GM18520 (cell line): ENCODE data around the gene DNAJB13.

ENCODE experiments used
- ATAC-seq: cut with Tn5 transposase; IDR thresholded peaks from one replicate; pipeline ENCODE4 v1.9.1; 2021; ENCODE audit not compliant: unreplicated experiment

The DNAJB13 gene

DNA sequence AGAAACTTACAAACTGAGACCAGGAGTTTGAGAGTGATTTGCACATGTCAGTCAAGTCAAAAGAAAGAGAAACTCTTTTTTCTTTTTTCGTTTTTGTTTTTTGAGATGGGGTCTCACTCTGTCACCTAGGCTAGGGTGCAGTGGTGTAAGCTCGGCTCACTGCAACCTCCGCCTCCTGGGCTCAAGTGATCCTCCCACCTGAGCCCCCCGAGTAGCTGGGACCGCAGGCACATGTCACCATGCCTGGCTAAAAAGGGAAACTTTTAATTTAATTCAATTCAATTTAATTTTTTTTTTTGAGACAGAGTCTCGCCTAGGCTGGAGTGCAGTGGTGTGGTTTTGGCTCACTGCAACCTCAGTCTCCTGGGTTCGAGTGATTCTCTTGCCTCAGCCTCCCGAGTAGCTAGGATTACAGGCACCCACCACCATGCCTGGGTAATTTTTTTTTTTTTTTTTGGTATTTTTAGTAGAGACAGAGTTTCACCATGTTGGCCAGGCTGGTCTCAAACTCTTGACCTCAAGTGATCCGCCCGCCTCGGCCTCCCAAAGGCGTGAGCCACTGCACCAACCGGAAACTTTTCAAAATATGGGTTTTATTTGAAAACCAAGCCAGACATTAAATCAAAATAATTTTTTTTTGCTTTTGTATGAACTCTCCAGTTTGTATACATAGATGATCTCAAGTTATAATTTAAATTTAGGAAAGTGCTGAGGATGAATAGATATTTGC lies 48.2 kb downstream of the DNAJB13 start:
- no peak for ATAC-seq

DNA sequence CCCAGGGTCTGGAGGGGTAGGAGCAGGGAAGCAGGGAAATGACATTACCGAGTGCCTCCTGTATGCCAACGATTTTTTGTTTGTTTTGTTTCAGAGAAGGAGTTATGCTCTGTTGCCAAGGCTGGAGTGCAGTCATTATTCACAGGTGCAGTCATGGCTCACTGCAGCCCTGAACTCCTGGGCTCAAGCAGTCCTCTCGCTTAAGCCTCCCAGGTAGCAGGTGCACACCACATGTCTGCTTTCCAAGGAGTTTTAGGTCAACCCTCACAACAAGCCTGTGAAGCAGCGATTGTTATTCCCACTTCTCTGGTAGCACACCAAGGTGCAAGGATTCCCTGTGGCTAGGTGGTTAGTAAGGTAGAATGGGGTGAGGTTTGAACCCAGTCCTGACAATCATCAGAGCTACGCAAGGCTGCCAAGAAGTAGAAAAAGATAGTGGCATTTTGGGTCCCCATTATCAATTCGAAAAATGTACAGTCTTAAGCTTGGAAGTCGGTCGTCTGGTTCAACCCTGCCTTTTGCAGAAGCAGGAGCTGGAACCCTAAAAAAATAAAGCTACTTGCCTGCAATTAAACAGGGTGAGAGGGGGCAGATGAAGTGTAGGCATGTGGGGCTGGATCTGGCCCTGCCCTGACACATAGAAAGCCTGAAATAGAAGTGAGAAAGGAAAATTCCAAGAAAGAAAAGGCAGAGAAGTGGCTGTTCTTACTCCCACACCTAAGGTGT lies 48.9 kb downstream of the DNAJB13 start:
- no peak for ATAC-seq

DNA sequence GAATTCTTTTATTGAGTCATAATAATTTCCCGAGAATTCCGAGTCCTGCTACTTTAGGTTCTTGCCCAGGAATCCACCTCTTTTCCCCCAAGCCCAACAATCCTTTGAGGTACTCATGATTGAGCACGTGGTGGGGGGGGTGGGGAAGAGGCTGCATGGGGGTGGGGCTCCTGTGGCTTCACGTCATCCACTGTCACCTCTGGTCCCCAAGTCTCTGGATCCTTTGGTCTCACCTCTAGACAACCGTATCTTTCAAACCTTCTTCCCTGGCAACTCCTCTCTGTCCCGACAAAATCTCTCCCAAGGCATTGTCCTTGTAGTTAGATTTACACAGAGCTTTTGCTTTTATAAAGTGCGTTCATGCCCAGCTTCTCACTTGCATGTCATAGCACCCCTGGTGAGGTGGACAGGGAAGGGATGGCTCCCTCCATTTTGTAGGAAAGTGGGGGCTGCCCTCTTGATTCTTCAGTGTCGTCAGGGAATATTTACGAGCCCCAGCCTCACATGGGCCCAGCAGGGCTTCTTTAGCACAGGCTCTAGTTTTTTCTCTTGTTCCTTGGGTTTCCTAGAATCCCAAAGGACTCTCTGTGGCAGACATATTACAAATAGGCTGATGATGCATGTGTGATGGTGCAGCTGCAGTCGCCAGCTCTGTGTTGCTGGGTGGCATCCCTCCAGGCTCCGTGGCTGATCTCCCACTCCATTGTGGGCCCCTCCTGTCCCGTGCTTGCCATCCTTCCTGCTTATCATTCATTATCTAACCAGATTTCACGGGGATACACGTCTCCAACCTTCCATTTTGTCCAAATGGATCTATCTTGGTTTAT lies 49.7 kb downstream of the DNAJB13 start:
- no peak for ATAC-seq

DNA sequence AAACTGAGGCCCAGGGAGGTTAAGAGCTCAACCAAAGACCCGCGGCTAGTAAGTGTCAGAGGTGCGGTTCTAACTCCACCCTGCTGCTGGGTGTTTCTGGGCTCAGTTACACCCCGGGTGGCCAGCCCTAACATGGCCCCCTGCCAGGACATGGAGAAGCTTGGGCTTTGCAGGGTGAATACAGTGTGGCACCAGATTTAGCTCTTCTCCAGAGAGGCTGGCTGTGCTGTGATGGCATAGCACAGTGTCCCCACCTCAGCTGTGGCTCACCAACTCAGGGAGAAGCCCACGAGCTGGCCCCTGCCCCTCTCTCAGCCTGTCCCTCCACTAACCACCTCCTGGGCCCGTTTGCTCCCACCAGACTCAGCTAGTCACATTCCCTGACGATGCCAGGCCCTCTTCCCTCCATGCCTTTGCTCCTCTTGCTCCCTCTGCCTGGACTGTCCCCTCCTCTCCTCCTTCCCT lies 51.0 kb downstream of the DNAJB13 start:
- ATAC-seq = no peak

DNA sequence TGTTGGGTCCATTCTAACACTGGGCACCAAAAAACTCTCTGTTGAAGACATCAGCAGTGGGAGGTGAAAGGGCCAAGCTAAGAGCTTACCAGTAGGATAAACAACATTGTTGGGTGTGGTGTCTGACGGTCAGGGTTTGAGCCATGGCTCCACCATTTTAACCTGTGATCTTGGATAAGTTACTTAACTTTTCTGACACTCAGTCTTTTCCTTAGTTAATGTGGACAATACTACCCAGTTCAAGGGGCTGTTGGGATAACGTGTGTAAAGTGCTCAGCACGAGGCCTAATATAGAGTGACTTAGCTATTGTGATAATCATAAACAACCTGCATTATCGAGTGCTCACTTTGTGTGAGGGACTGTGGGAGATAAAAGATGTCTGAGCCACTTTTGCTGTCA lies 52.0 kb downstream of the DNAJB13 start:
- no peak for ATAC-seq

DNA sequence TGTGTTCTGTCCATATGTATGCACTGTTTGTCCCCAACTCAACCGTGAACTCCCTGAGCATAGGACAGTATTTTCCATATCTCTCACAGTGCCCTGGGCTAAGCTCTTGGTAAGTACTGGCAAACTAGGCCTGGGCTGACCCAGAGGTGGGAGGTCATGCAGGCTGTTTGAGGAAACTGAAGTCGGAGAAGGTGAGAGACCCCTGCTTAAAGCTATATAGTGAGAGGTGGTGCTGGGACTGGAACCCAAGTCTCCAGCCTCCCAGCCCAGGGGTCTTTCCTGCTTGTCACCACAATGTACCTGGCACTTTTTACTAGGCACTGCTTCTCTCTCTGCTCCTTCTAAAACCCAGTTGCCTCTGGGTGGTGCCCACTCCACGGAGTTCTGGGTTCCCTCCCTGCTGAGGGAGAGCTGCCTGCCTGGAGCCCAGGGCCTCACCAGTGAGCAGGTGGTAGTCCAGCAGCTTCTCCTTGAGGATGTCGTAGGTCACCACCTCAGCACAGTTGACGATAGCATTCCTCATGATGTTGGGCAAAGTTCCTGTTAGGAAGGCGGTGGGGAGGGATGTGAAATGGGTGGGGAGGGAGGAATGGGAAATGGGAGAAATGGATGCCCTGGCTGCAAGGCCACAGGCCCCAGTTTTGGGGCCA lies 53.3 kb downstream of the DNAJB13 start:
- ATAC-seq = no peak

DNA sequence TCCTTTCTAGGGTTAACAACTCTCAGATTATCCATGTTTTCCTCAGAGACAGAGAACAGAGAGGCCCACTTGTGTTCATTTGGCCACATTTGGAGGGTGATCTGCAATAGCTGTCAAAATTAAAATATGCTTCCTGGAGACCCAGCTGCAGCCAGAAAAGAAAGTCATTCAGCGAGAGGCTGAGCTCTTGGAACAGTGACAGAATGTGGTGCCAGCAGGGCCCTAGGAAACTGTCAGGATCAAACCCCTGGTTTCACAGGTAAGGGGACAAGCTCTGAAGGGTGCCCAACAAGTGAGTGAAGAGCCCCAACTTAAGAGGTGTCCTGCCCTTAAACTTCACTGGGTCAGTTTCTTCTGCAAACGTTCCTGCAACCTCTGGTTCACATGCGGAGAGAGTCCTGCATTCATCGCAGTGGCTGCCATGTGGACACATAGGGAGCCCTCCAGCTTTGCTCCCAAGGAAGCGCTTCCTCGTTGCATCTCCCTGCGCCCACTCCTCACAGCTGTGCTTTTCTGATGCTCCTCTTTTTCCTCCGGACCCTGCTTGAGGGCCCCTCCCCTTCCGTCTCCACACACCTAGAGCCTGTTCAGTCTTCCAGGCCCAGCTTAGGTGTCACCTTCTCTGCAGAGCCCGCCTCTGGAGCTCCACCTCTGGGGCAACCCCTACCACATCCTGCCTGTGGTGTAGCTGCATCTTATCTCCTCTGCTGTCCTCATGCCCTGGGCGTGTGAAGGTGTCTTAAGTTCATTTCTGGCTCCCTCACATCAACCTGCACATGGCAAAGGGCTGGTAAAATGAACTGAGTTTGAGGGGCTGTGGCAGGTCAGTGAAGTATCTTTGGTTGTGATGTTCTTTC lies 54.2 kb downstream of the DNAJB13 start:
- ATAC-seq = peak; percentile 54

DNA sequence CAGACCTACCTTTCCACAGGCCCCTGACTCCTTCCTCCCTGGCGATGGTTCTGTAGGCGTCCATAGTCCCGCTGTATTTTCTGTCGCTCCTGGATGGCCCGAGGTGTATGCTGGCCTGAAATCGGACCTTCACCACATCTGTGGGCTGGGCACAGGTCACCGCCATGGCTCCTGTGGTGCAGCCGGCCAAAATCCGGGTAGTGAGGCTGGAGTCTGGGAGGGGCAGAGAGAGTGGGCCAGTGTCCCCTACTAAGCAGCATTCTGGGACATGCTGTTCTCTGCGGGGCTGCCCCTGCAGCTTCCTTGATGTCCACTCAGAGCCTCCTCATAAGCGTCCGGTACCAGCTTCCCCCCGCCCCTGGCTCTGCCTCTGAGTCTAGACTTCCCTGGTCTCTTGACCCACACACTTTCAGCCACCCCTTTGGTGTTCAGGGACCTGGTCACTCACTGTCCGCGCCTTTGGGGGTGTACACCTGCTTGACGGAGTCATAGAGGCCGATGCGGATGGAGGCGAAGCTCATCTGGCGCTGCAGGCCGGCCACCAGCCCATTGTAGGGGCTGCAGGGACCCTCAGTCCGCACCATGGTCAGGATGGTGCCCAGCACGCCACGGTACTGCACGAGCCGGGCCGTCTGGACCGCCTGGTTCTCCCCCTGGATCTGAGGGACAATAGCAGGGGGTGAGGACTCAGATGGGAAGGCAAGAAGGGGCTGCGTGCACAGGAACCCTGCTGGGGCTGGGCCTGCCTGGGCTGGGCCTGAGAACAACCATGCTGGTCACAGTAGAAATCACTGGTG lies 55.1 kb downstream of the DNAJB13 start:
- ATAC-seq = no peak

DNA sequence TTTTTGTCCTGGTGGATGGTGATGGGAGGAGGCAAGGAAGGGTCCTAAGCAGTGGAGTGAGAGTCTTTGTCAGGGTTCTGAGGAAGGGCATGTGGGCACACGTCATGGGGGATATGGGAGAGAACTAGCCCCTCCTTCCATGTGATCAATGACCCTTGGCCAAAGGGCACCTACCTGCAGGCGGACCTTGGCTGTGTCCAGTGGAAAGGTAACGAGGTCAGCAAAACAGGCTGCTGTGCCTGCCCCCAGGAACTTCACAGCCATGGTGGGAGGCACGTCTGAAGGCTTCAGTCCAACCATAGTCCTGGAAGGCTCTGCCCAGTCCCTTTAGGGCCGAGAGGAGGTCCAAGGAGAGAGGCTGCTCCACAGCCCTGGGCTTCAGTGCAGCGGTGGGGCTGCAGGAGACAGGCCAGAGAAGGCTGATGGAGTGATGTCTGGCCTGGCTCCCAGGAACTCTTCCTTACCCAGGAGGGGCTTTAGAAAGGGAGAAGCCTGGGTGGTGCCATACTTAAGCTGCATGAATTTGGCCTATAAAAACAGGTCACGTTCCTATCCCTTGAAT lies 56.0 kb downstream of the DNAJB13 start:
- no peak for ATAC-seq

DNA sequence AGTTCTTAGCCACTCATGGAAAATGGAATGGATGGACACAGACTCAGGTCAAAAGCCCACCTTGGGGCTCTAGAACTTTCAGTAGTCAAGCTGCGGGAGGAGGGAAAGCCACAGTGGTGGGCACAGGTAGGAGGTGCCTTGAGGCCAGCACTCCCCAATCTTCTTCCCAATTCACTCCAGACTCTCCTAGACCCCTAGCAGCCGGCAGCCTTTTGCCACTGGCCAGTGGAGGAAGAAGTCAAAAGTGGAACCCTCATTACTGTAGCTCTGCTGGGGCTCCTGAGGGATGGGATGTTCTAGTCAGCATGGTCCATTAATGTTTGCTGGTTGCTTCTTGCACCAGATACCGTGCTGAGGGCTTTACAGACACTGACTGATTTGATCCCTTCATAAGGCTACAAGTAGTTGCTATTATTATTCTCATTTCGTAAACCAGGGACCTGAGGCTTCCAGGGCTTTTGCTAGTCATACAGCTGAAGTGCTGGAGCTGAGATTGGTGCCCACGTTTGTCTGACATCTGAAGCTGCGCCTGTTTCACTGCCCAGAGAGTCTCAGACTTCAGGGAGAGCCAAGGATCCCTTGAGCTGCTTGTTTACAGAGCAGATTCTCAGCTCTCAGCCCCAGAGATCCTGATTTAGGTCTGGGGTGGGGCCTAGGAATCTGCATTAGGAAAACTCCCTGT lies 57.0 kb downstream of the DNAJB13 start:
- no peak for ATAC-seq

DNA sequence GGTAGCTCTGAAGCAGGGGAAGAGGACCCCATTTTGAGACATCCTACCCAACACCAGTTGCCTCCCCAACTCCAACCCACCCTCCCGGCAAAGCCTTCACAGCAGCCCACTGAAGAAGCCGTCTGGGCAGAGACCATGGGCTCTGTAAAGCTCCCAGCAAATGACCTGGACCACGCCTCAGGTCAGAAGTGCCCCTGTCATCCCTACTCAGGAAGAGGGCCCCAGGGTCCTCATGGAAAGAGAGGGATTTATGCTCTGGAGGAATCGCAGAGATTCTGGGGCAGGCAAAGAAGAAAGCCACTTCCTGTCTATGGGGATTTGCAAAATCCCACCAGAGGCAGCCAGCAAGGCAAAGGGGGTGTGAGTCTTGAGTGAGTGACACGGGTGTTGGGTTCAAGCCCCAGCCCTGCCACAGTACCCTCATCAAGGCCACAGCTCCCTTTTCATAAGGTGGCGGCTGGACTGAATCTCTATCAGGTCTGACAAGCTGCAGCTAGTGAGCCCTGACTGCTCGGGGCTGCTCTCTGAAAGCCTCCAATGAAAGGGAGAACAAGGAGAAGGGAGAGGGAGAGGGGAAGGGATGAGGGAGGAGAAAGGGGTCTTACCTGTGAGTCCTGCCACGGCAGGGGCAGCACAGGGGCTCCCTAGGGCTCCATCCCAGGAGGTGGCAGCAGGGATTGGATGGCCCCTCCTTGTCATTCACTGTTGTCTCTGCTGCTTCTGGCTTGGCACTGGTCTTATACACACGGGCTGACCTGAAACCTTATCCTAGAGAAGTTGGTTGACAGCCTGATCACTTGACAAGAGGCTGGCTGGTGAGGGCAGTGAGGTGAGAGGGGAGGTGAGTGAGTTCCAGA lies 57.8 kb downstream of the DNAJB13 start, which contains the start of gene UCP3:
Gene UCP3 (minus strand): TSS at position 713 of the 857 bp plus-strand sequence. CDS start 2,043 bp downstream, outside the sequence.
- no peak for ATAC-seq

DNA sequence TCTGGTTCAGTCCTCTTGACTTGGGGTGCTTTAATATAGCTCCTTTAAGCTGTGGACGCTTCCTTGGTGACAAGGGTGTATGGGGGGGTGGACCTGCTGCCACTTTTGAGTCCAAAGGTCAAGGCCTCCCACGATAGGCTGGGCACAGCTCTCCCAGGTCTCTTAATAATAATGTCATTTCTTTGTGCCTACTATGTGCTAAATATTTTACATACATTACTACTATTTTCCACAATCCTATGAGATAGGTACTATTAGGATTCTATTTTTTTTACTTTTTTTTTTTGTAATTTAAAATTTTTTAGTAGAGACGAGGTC lies 58.4 kb downstream of the DNAJB13 start:
- ATAC-seq = no peak

DNA sequence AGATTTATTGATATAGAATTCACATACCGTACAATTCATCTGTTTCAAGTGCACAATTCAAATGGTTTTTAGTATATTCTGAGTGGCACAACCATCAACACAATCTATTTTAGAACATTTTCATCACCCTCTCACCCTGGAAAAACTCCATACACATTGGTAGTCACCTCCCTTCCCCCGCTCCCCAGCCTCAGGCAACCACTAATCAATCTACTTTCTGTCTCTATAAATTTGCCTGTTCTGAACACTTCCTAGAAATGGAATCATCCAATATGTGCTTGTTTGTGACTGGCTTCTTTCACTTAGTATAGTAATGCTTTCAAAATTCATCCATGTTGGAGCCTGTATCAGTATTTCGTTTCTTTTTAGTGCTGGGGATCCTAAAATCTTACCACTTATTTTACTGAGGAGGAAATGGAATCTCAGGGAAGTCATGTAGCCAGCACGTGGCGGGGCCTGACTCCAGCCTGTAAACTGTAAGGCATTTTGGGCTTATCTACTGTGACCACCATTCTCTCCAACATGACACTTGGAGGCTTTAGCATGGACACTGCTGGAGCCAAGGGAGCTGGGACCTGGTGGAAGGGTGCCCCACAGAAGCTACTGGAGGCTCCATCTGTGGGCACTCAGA lies 59.0 kb downstream of the DNAJB13 start:
- ATAC-seq = no peak

DNA sequence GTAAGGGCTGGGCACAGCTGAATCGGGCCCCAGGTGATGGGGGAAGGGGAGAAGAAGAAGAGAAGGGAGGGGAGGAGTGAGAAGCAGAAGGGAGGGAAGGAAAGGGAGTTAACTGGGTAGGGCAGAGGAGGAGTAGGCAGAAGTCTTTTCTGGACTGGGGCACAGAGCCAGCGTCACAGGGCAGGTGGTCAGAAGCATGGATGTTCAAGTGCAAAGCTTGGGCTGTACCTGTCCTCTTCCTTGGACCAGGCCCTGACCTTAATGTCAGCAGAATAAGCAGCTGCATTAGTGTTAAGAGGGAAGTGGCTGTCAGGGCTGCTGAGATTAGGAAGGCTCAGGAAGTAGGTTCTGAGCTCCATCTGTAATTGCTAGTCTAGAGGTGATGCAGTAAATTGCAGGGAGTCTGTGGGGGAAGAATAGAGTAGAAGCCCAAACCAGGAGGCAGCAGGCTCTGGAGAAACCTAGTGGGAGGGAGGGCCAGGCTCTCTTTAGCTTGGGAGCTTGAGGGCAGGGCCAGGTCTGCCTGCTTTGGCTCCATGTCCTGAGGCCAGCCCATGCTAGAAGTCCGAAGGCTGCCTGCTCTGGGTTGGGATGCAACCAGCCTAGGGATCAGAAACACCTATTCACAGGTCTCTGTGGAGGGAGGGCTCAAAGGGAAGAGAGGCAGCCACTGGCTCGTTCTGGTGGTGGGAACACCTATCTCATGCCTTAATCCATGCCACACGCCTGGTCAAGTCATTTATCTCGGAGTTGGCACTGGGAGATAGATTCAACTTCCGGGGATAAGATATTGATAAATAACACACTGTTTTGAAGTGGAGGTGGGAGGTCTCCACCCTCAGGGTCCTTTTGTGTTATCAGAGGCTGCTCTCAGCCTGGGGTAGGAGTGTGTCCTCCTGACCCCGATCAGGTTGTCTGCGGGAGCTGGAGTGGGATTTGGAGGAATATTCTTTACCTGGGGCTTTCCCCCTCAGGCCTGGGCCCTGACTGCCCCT lies 59.8 kb downstream of the DNAJB13 start:
- ATAC-seq = no peak

DNA sequence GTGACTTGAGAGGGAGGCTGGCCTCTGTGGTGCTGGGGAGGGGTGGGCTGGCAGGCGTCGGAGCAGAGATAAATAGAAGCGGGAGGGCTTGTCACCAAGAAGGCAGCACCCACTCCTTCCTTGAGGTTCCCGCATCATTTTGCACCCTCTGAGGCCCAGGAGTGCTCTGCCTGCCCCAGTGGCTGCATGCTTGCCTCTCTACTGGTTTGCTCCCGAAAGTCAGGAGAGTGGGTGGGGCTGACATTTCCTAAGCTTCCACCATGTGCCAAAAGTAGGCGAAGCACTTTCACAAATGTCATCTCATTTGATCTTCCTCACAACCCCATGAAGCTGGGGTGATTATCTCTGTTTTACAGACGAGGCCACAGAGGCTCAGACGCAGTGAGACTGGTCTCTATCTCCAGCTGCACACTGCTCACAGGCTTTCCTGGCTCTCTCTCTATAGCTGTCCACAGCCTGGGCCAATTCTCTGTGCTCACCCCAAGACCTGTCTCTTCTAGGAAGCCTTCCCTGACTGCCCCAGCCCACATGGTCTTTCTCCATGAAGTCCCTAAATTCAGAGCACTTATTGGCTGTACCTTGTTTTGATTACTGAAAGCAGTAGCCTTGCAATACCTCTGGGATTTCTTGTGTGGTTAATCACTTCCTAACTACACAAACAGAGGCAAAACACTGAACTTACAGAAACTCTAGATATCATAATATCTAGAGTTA lies 60.7 kb downstream of the DNAJB13 start:
- ATAC-seq = peak; percentile 61
